ENCODE data around the gene TTBK2.

TTBK2 gene

GRCh38 chr15:42724276-42724675 is 196.3 kb downstream of the TTBK2 start:
- no peak for DNase-seq

- no peak for DNase-seq
These were observed 197.5 kb downstream of the TTBK2 start for GRCh38 chr15:42723068-42723467.

DNA sequence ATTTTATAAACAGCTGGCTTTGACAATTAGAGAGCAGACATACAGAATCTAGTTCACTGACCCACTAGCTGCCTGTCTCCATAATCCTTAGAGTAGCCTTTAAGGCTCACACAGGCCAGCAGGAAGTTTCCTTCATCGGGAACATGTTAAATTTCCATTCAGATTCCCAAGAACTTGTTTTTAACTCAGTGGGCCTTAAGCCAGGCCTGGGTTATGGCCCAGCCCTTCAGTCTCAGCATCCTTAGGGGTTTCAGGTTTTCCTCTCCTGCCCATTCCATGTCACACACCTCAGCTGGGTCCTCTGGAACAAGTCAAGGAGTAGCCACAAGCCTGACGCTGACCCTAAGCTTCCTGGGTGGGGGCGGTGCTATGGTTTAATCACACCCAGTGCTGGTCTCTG is 198.7 kb downstream of the TTBK2 start:
- no peak for DNase-seq

DNA sequence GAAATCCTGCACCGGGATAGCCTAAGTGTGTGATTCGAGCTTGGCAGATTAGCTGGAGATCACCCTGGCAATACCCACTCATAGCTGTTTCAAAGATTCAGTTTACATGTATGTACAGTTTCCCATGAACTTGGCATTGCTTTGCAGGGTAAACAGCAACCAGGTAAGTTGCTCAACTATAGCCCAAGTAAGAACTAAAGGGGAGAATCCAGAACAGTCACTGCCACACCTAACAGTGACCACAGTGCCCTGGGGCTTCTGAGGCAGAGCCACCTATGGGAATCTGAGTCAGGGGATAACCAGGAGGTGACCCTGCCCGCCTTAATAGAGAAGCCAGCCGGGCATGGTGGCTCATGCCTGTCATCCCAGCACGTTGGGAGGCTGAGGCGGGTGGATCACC is 199.6 kb downstream of the TTBK2 start:
- no peak for DNase-seq

DNA sequence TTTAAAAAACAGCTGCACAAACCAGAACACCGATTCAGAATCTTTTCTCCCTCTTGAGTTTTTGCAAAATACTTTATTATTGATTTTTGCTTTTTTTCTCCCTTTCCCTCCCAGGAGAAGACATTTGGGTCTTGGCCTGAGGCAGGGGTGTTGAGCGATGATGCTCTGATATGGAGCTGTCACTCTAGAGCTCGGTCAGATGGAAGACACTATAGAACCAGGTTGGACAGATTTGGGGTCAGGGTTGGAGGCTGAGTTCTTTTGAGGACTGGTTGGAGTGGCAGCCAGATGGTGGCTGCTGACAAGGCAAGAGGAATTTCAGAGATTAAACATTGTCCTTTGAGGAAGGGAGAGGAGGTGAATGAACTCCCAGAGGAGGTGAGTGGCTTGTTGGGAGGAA is 200.5 kb downstream of the TTBK2 start:
- no peak for DNase-seq

DNA sequence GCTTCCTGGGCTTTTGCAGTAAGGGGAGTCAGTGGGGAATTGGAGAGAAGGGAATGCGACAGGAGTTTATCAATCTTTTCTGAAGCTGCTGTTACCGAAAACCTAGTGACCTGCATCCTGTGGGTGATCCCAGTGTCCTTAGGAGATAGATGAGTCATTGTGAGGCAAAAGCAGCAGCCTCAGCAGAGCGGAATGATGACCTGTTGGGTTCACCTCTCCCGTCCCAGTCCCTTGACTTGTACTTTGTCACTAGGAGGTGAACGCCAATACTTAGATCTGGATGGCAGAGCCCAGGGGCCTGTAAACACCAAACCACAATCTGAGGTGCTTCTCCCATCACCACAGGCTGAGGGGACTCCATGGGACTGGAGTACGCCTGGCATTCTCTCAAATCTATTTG is 201.5 kb downstream of the TTBK2 start:
- no peak for DNase-seq

GRCh38 chr15:42716626-42717025 is 204.0 kb downstream of the TTBK2 start:
- no peak for DNase-seq

DNA sequence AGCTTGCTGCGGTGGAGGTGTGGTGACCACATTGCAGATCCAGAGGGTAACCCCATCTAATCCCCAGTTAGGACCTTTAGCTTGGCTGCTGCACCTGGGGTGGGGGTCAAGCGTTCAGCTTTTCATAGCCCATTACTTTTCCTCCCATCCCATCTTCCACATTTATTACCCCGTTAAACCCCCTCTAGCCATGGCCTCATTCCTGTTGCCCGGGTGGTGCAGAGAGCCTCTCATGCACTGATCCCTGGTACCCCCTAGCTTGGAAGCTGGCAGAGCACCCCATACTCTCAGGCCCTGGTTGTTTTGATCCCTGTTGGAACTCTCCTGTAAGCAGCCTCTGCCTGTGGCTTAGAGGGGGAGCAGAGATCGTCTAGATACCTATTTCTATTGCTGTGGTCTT is 204.5 kb downstream of the TTBK2 start:
- no peak for DNase-seq

- no peak for DNase-seq
These were observed 208.0 kb downstream of the TTBK2 start for GRCh38 chr15:42712584-42712983.

- DNase-seq = no peak
These were observed 208.8 kb downstream of the TTBK2 start for GRCh38 chr15:42711746-42712145.

DNA sequence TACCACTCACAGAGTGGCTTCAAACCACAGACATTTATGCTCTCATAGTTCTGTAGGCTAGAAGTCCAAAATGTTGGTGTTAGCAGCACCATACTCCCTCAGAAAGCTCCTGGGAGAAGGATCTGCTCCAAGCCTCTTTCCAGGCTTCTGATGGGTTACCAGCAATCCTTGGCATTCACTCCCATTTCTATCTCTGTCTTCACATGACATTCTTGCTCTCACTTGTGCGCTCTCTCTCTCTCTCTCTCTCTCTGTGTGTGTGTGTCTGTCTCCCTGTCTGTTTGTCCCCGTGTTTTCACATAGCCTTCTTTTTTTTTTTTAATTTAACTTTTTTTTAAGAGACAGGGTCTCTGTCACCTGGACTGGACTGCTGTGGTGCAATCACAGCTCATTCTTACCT is 209.9 kb downstream of the TTBK2 start:
- DNase-seq = no peak

- no peak for DNase-seq
These were observed 212.6 kb downstream of the TTBK2 start for GRCh38 chr15:42707873-42708544.

- DNase-seq = no peak
These were observed 213.5 kb downstream of the TTBK2 start for GRCh38 chr15:42707068-42707467.

DNA sequence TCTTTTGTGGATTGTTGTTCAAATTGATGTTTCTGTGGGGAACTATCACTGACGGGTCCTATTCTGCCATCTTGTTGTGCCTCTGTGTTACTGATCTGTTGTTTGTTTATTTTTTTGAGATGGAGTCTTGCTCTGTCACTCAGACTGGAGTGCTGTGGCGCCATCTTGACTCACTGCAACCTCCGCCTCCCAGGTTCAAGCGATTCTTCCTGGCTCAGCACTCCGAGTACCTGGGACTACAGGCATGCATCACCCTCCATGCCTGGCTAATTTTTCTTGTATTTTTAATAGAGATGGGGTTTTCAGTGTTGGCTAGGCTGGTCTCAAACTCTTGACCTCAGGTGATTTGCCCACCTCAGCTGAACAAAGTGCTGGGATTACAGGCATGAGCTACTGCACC is 215.2 kb downstream of the TTBK2 start:
- DNase-seq = no peak

DNA sequence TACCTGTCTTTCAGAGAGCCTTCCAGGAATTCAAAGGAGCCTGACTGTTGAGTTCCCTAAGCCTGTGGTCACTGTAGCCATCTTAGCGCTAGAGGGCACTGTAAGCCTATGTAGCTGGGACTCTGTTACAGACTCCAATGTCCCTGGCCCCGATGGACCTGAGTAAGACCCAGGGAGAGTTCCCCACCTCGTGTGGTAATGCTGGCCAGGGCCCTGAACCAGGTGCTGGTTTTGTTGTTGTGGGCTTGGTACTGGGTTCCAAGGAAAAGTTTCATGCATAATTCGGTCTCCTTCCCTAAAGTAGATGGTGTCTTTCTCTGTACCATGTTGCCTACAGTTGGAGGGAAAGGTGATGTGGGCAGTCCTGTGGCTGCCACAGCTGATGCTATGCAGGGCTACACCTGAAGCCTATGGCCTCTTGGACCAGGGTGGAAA is 216.1 kb downstream of the TTBK2 start:
- DNase-seq = peak; percentile 36

DNA sequence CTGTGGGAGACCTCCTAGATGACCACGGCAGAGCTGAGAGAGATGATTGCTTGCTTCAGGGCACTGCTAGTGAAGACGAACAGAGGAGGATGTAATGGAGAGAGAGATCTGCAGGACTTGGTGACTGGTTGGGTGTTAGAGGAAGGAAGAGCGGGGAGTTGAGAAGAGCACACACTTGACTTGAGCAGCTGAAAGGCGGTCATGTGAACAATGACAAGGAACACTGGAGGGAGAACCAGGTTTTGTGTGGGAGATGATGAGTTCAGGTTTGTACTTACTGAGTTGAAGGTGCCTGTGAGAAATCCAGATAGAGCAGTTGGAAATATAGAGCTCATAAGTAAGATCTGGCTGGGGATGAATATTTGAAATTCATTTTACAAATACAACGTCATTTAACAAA is 224.0 kb downstream of the TTBK2 start:
- no peak for DNase-seq

DNA sequence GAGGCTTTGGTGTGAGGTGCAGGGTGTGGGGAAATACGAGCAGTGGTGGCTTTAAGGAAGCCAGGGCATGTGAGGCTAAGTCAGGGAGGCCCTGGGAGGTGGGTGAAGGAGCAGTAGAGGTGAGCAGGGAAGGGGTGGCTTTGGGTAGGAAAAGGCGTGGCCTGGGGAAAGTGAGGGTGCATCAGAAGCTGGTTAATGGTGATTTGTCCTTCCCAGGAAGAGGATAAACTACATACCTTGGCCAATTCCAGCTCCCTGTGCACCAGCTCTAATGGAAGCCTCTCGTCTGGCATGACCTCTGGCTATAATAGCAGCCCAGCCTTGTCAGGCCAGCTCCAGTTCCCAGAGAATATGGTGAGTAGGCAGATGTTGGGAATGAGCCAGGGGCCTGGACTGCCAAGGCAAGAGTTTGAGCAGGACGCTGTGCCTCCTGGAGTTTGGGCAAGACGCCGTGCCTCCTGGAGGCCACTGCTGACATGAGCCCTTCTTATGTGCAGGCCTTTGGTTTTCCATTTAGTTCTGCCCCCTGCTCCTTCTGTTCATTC is 225.0 kb downstream of the TTBK2 start:
- DNase-seq = no peak

GRCh38 chr15:42694398-42694797 is 226.2 kb downstream of the TTBK2 start:
- no peak for DNase-seq

GRCh38 chr15:42693942-42694341 is 226.6 kb downstream of the TTBK2 start:
- no peak for DNase-seq

DNA sequence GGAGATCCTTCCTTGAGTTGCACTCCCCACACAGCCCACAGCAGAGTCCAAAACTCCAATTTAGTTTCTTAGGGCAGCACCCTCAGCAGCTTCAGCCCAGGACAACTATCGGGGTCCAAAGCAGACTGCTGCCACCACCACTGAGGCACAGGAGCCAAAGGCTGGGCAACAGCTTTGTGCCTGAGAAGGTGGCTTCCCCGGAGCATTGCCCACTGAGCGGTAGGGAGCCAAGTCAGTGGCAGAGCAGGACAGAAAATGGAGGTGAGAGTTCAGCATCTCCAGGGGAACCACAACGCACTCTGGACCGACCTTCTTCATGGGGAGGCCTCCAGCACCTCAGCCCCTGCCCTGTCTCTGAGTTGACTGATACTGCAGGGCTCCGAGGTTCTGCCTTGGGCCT is 227.1 kb downstream of the TTBK2 start:
- no peak for DNase-seq

- no peak for DNase-seq
These were observed 227.6 kb downstream of the TTBK2 start for GRCh38 chr15:42692997-42693396.

- no peak for DNase-seq
These were observed 228.0 kb downstream of the TTBK2 start for GRCh38 chr15:42692536-42692935.

- DNase-seq = no peak
These were observed 228.8 kb downstream of the TTBK2 start for GRCh38 chr15:42691770-42692169.

GRCh38 chr15:42691308-42691707 is 229.3 kb downstream of the TTBK2 start:
- DNase-seq = no peak
